ENCODE results near the gene SYNM.
"Not testable (repeated sequence)": the region's sequence is repeated elsewhere in the genome, so short reads cannot be mapped to it uniquely, and the experiment has no call there.

The SYNM gene

GRCh38 chr15:99106417-99107220 lies 1.7 kb downstream of the SYNM start:
- DNase-seq, result peak; percentile 48

GRCh38 chr15:99108993-99109392 lies 4.1 kb downstream of the SYNM start:
- DNase-seq, result no peak

DNA sequence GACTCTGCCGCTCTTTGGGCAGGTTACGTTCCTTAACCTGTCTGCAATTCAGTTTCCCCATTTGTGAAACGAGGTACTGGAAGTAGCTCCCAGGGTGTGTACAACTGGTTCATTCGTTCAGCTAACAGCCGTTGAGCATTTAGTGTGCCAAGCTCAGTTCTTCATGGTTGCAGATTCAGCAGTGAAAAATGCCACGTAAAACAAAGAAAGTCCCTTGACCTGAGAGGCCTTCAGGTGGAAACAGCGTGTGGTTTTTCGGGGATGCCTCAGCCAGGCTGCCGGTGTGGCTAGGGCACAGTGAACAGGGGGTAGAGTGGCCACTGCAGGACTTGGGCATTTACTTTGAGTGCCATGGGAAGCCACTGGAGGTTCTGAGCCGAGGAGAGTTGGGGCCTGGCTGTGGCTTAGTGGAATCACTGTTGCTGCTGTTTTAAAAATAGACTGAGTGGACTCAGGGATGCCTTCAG lies 4.7 kb downstream of the SYNM start:
- DNase-seq, result no peak

DNA sequence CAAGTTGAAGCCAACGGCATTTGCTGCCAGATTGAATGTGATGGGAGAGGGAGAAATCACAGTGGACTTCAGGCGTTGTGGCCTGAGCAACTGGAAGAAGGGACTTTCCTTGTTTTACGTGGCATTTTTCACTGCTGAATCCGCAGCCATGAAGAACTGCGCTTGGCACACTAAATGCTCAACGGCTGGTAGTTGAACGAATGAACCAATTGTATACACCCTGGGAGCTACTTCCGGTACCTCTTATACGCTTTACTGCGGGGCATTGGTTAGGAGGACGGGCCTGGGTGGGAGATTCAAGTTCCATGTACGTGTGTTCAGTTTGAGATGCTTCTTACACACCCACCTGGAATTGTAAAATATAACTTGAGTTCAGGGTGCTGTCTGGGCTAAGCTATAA lies 5.2 kb downstream of the SYNM start:
- no peak for DNase-seq

DNA sequence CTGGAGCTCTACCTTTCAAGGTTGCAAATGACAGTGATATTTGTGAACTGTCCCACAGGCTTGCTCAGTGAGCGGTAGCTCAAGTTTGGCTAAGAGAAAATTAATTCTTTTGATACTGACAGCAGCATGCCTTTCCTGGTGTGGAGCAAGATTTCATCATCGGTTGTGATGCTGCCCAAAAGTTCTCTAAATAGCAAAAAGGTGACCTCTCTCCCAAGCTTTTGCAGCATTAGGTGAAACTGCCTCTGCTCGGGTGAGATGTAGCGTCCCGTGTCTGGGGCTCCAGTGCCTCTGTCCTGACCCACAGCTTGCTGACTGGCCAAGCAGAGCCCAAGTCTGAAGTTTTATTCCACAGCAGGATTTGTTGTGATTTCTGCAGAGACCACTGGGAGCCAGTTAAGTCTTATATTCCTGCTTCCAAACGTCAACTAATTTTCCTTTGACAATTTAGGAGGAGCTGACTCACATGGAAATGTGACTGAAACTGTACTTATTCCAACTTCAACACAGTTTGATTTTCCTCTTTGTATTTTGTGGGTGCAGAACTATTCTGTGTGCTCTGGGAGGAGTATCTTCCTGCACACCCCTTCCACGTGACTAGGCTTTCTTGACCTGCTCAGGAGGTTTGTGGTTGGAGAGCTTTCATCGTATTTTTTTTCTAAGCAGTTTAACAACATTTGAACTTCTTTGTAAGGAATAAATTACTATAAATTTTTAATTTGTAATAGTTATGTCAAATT lies 5.9 kb downstream of the SYNM start:
- DNase-seq, result no peak

DNA sequence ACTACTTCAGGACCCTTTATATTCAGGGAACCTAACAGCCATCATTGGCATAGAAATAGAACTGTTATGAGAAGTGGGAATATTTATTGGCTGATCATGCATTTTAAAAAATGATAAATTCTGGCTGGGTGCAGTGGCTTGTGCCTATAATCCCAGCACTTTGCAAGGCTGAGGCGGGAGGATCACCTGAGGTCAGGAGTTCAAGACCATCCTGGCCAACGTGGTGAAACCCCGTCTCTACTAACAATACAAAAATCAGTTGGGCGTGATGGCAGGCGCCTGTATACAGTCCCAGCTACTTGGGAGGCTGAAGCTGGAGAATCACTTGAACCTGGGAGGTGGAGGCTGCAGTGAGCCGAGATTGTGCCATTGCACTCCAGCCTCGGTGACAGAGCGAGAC lies 6.8 kb downstream of the SYNM start:
- DNase-seq, result not testable (repeated sequence)

DNA sequence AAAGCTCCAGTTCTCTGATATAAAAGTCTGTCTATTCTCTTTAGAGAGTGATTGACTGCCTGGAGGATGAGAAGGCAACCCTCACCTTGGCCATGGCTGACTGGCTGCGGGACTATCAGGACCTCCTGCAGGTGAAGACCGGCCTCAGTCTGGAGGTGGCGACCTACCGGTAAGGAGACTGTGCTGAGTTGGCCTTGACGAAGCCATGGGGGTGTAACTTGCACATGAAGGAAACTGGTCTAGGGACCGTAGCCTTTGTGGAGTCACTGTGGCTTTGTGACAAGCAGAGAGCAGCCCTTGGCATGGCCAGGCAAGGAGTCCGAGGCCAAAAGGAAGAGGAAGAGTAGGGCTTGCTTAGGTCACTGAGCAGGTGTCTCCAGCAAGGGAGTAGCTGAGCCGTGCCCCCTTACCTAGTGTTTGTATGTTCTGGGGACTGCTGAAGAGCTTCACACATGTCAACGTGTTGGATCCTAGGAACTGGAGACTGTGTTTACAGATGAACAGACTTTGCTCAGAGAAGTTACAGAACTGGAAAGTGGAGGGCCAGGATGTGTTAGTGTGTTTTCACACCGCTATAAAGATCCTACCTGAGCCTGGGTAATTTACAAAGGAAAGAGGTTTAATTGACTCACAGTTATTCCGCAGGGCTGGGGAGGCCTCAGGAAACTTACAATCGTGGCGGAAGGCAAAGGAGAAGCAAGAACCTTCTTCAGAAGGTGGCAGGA lies 8.8 kb downstream of the SYNM start:
- DNase-seq, result no peak

GRCh38 chr15:99114511-99115299 lies 9.8 kb downstream of the SYNM start:
- no peak for DNase-seq

- no peak for DNase-seq
These were observed 10.7 kb downstream of the SYNM start for GRCh38 chr15:99115300-99116215.

DNA sequence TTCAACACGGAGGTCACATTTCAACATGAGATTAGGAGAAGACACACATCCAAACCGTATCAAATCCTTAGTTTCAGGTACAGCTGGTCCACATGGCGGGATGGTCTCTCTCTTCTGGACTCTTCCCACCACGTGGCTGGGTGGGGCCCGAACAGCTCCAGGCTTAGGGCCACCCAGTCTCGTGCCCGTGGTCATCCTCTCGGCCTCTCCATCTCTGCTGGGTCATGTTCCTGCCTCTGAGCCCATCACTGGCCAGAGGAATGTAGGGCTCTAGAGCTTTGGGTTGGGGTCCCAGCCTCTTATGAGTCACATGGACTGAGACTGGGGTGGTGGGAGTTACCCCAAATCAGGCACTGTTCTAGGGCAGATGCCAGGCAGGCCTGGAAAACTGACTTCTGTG lies 12.2 kb downstream of the SYNM start:
- DNase-seq, result no peak

- no peak for DNase-seq
These were observed 12.8 kb downstream of the SYNM start for GRCh38 chr15:99117563-99118257.

DNA sequence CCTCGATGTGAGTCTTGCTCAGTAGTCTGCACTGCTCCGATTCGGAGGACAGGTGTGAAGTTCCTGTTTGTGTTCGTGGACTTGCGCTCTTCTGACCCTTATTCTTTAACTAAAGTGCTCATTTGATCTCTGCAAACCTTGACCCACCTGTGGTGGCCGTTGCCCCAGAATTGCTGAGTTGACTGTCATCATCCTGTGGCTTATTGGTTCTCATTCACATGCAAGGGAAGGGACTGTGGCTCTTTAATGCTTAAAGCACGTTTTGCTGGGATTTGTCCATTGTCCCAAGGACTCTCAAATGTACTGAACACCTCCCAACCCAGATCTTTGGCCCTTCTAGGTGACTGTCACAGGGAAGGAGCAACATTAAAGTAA lies 13.4 kb downstream of the SYNM start:
- no peak for DNase-seq

DNA sequence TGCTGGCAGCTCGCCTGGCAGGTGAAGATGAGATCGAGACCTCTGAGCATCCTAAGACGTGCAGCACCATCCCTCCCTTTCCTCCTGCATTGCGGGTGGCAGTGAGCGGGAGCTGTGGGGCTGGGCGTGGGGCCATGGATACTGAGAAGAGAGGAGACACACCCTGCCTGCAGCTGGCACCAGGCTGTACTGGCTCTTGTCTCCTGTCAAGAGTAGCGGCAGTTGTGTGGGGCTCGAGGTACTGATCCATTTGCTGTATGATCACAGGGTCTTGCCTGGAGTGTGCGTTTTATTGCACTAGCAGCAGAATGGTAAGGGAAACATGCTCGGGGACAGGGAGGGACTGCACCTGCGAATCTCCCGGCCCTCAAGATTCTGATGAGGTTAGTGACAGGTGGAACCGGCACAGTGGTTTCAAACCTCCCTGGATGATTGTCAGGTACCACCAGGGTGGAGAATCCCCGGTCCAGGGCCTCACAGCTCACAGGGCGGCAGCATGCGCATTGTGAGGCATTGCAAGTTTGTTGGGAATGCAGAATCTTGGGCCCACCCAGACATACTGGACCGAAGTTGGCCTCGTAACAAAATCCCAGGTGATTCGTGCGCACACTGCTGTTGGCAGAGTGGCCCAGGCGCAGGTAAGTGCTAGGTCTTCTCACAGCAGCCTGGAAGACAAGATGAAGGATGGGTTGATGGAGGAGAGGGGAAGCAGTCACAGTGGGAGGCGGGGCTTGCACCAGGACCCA lies 14.1 kb downstream of the SYNM start:
- no peak for DNase-seq

GRCh38 chr15:99120050-99120777 lies 15.3 kb downstream of the SYNM start:
- DNase-seq, result no peak

- DNase-seq, result no peak
These were observed 16.3 kb downstream of the SYNM start for GRCh38 chr15:99121207-99121606.

GRCh38 chr15:99121691-99122410 lies 17.0 kb downstream of the SYNM start:
- no peak for DNase-seq

GRCh38 chr15:99122831-99123712 lies 18.2 kb downstream of the SYNM start:
- no peak for DNase-seq
